Ovary (tissue), 3 donors: ENCODE data around the gene MPC1.

Source experiments
- CTCF ChIP-seq, 3 donors: fragments of 450-650 bp in 2 of 3; fragments of 200-600 bp in 1 of 3; IDR thresholded peaks; one replicate each; pipeline versions ENCODE4 v1.5.1 to v1.8.0; 2016 to 2022; ENCODE audit warnings: antibody characterized with exemption in 3 of 3, mild to moderate bottlenecking in 1 of 3
- EP300 ChIP-seq: sonication (generic); formaldehyde crosslinking; IDR thresholded peaks from one replicate; pipeline ENCODE4 v1.6.1; 2017; ENCODE audit warnings: antibody characterized with exemption
- POLR2A ChIP-seq: fragments of 450-650 bp; IDR thresholded peaks from one replicate; pipeline ENCODE4 v1.6.1; 2017; ENCODE audit warnings: antibody characterized with exemption, mild to moderate bottlenecking, moderate library complexity
- donor health status: DM: no; HTN: no; CAD: no.

DNA sequence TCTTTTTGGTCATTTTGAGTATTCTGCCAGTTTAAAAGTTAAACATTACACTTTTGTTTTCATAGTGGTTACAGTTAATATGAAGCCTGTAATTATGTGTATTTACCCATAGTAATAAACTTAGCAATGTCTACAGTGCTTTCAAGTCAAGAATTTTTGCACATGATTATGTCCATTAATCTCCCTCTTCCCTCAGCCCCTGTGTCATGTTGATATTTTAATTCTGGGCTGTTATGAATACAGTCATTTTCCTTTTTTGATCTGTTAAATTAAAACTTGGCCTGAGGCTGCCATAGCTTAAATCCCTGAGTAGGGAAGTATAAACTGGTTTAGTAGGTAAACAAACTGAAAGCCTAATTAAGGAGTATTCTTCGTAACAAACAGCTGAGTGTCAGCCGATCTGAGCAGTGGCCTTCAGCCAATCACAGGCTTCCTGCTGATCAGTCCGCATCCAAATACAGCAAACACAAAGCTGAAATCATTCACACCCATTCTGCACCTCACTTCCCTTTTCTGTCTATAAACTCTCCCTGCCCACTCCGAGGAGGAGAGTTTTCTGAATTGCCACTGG is 30.9 kb downstream of the MPC1 start:
- TF ChIP-seq POLR2A (no peak), CTCF (IDR thresholded peaks at IDR 0.05) (no peak), EP300 (no peak)
